ENCODE results near the gene TPGS2. TPM values are rescaled to one million over a fixed set of nuclear protein-coding genes. Genes with fewer than 3 reads are reported as not detected.
A peak's percentile ranks its signal among the peaks of the same experiment; 100 is the strongest.
"Not testable (repeated sequence)": the region's sequence is repeated elsewhere in the genome, so short reads cannot be mapped to it uniquely, and the experiment has no call there.

TPGS2 gene
- total RNA-seq, 1 donor from 2014 or later, result 50.1 TPM

DNA sequence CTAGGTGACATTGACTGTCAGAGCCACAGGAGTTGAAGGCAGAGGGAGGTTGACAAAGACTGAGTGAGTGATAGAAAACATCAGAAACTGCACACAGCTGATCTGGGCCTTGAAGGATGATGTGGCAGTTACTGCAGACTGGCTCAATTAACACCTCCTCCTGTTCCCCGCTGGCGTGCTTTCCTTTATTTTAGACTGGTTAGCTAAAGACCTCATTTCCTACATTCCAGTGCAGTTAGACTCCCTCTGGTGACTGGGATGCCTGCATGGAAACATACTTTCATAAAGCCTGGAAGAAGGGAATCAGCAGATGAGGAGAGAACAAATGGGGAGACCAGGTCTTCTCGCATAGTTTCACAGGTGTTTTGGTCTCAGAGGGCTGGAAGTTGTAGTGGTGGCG lies 7.1 kb downstream of the TPGS2 start:
- DNase-seq, result no peak

DNA sequence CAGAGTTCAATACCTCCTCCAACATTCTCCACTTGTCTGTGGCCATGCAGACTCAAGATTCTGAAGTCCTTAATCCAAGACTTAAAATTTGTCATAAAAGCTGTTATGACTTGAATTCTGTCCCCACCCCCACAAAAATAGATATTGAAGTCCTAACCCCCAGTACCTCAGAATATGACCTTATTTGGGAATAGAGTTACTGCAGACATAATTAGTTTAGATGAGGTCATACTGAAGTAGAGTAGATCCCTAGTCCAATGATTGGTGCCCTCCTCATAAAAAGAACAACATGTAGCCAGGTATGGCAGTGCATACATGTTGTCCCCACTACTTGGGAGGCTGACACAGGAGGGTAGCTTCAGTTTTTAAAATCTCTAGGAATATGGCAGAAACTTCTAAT lies 9.2 kb downstream of the TPGS2 start:
- no peak for DNase-seq

DNA sequence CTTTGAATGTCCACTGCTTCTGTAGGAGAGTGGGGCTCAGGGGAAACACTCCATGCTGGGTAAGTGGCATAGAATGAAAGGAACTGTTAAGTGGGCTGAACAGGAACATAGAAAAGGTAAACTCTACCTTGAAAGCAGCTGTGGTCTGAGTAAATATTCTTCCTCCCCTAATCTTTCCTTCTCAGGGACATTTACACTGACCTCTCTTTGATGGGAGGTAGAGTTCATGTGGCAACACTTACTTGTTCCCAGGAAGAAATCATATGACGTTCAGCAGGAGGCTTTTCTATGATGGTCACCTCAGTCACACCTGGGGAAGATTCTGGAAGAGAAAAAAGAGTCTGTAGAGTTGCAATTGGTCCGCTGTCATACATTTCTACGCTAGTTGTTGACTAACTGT lies 10.2 kb downstream of the TPGS2 start:
- DNase-seq, result no peak

DNA sequence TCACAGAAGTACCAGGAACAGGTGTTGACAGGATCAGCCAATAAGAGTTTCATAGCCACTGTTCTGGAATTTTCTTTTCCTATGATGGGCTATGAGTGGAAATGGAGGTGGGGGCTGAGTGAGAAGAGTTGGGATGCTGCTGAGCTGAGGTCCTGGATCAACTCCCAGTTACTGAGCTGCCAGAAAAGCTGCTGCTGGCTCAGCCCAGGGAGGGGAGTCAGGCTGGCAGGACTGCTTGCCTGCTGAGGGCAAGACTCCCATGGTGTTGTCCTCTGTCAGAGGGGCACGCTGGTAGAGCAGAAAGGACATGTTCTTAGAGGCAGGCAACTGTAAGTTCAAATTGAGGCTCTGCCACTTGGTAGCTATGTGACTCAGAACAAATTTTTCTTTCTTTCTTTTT lies 11.8 kb downstream of the TPGS2 start:
- no peak for DNase-seq

DNA sequence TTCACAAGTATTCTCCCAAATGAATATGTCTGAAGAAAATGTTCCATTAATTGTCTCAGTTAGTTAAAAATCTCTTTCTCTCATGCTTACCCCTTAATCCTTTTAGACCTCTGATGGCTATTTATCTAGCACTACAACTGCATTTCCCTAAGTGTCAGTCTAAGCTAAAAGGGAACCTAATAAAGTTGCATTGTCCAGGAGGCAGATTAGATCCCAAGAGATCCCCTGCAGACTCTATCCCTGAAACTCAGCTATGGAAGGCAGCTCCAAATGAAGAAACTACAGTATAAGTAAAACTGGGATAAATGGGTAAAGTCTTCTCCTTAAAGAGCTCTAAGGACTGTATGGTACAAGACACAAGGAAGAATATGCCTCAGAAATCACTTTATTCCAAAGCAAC lies 12.7 kb downstream of the TPGS2 start:
- DNase-seq, result not testable (repeated sequence)

DNA sequence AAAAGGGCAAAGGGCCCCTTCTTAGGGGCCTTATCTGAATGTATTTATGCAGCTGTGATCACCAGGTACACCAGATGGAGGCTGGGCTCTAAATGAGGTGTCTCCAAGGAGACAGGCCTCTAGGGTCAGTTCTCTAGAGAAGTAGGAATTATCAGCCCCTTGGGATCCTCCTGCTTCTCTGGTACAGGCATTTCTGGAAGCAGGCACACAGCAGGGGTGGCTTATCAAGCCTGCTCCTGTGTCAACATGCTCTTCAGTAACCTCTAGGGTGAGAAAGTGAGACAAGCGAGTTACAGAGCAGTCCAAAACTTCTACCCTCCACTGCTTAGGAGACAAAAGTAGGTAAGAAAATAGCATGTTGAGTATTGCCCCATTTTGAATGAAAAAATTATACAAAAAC lies 13.8 kb downstream of the TPGS2 start:
- DNase-seq, result no peak

DNA sequence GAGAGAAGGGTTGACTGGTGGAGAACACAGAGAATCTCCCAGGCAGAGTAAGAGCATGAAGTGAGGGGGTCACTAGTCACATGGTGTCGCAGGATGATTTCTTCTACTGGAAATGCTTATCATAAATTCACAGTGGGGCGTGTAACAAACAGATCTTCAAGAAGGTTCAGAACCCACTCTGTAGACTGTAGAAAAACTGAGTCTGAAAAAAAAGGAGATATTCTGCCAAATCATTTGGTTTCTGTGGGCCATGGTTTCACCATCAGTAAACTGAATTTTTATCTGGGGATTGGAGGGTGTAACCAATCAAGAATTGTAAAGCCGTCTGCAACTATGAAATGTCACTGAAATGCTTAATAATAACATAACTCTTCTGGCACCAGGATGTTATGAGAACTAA lies 15.0 kb downstream of the TPGS2 start:
- no peak for DNase-seq

DNA sequence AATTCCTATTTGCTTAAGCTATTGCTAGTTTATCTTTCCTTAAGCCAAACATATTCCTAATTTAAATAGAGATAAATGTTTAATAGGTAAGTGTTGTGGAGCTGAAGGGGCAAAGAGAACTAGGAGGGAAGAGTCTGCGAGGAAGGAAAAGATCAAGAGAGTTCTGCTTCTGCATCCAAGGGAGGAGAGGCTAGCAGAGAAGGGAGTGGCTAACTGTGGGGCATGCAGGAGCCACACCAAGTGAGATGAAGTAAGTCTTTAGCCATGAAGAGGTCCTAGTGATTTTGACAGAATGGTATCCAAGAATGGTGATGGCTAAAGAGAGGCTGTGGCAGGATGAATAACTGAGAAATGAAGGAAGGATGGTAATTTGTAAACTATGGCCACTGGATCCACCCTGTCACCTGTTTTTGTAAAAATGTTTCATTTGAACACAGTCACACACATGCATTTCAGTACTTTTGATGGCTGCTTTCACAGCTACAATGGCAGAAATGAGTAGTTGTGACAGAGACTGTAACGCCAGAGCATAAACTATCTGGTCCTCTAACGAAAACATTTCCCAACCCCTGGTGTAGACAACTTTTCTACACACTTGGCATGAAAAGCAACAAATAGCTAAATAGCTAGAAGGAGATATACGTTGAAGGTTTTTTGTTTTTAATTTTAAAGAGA lies 15.6 kb downstream of the TPGS2 start:
- no peak for DNase-seq

DNA sequence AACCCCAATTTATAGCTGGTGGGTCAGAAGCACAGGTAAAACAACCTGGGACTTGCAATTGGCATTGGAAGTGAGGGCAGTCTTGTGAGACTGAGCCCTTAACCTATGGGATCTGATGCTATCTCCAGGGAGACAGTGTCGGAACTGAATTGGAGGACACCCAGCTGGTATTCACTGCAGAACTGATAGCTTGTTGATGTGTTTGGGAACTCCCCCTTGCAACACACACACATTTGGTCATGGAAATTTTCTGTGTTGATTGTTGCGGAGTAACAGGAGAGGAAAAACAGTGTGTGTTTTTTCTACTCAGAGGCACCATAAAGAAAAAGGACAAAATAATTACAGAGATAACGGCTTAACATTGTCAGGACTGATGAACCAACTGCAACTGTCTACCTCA lies 16.1 kb downstream of the TPGS2 start:
- no peak for DNase-seq

DNA sequence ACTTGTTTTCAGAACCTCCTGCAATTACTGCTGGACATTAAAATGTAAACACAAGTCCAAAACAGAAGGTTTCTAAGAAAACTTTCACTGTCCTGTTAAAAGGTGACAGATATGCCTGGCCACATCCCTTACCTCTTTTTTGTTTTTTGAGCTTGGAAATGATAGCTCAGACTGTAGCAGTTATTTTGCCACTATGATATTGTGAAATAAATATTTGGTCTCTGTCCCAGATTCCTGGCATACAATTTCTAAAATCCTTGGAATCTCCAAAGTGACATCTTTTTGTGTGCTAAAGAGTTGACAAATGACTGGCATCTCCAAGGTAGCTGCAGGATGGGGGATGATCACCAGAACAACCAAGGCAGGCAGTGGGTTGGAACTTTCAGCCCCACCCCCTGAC lies 16.8 kb downstream of the TPGS2 start:
- no peak for DNase-seq

DNA sequence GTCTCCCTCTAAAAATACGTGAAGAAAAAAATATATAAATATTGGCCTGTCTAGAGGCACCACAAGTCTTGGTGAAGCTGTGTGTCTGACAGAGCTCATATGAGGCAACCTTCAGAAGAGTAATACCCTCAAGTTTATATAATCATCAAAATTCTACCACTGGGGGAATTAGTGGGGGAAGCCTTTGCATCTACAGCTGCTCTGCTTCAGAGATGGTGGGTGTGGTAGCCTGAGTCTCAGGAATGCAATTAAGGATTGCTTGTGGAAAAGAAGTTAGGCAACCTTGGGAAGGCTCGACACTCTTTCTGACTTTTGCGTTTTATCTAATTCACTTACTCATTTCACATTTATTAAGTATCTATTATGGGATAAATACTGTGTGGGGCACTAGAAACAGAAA lies 17.4 kb downstream of the TPGS2 start:
- DNase-seq, result no peak

DNA sequence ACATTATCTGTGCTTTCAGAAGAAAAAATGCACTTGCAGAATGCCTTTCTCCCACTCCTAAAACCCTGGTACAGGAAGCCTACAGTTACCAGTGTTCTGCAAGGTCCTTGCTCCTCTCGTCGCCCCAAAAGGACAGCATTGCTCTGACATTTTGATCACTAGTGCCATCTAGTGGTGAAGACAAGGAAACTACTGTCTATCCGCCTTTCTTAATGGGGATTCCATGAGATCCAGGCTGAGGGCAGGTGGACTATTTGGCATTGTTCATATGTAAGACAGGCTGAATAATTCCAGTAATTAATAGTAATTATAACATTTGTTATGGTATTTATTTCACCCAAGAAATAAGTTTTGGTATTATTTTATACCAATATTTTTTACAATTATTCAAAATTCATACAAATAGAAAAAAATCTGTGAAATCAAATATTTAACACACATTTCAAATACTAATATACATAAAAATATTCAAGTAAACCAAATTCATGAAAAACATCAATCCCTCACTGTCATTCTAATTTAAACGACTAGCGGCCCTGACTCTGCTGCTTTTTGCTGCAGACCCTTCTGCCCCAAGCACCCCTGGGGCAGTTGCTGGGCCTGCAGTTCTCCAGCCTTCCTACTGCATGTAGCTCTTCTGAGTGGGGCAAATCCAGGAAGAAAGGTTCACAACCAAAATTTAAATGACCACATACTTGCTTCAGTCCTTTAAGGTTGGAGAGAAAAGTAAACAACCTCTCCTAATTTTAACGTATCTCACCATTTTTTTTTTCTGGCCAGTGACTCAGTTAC lies 19.0 kb downstream of the TPGS2 start:
- DNase-seq, result peak; percentile 84

DNA sequence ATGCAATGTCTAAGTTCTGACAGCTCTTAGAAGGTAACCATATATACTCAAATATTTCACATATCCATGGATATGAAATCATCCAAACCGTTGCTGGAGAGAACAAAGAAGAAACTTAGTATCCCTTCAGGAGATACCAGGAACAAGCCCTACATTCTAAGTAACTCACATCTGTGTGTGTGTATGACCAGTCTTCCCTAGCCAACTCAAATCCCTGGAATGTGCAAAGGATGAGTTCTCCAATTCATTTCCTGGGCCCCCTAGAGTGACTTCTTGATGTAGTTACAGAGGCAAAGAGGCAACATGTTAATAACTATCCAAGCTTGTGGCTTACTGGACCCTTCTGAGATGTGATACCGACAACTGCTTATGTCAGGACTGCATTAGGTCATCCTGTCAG lies 20.1 kb downstream of the TPGS2 start:
- DNase-seq, result no peak

DNA sequence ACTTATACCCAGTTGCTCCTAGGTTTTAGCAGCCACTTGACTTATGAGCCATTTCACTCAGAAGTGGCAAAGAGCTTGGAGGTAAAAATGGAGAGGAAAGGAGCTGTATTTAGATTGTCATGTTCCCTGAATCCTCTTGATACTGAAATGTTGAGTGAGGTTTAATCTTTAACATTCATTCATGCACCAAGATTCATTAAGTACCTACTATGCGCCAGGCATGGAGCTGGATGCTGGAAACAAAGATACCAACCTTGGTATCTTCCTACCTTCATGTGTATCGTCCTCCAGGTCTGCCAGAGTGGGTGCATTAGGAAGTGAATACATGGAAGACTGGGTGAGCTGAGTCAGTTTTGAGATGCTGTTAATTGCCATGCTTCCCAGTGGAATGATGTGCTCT lies 23.7 kb downstream of the TPGS2 start:
- DNase-seq, result no peak

DNA sequence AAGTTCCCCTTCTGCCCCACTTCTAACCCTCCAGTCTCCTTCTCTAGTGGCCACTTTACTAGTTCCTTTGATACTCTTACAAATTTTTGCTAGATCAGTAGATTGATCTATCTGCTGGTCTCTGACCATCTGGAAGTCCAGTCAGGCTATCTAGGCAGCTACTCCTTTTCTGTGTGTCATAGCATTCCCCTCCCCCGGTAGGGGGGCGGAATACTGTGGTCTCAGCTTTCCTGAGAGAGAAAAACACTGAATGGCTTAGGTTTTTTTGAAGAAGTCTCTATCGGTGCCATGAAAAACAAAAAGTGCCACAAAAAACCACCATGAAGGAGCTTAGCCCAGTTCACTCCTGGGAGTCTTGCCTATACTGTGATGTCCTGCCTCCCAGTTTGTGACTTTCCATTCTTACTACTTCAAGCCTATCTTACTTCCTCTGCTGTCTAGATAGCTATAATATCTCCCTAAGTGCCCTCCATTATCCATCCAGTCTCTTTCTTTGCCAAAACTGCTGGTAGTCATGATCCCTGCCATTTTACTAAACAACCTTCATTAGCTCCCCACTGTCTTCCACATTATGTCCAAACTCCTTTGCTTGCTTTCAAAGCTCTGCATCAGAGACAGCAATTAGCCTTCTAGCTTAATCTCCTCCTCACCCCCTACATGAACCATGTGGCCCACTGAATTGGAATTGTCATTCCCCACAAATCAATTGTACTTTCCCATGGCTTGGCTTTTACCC lies 29.9 kb downstream of the TPGS2 start:
- no peak for DNase-seq

DNA sequence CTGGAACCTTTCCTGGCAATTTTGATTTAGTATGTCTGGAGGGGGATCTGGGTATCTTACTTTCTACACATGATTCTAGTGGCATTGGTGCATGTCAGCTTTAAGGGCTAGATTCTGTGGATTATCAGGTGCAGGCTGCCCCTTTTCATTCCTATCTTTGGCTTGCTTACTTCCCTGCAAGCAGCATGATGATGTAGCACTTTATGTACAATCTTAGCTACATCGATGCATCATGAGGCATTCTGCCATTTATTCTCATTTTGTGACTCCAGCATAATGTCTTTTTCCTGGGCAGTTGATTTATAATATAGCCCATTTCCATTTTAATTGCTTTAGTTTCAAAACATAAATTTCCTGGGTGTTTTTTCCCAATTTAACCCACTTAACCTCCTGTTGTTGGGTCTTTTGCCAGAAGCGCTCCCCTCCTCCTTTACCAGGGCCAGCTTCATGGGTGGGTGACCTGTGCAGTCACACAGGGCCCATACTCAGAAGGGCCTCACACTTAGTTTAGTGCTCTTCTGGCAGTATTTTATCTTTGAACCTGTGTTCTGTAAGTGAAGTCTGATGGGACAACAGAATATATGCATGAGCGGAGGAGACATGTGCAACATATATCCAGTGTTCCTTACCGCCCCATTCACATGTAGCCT lies 36.0 kb downstream of the TPGS2 start:
- DNase-seq, result no peak

DNA sequence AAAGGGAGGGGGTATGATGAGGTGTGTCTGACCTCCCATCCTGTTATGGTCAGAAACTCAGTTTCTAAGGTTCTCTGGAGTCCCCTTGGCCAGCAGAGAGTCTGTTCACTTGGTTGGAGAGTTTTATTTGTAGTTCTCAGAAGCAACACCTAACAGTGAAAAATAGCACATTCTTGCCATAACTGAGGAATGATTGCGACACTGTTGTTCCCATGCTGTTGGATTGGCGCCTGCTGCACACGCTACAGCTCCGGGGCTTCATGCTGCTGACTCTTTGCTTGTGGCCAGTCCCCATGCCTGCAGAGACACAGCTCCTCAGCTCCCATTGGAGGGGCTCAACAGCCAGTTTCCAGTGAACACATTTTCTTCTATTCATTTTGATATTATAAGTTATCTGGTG lies 42.1 kb downstream of the TPGS2 start:
- peak; percentile 6 for DNase-seq

DNA sequence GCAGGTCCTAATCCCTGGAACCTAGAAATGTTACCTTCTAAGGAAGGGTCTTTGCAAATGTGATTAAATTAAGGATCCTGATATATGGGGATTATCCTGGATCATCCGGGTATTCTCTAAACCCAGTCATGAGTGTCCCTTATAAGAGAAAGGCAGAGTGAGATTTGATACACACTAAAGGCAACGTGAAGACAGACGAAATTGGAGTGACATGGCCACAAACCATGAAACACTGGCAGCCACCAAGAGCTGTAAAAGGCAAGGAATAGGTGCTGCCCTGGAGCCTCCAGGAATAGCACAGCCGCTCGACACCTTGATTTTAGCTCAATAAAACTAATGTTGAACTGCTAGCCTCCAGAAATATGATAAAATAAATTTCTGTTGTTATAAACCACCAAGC lies 45.0 kb downstream of the TPGS2 start:
- DNase-seq, result no peak

DNA sequence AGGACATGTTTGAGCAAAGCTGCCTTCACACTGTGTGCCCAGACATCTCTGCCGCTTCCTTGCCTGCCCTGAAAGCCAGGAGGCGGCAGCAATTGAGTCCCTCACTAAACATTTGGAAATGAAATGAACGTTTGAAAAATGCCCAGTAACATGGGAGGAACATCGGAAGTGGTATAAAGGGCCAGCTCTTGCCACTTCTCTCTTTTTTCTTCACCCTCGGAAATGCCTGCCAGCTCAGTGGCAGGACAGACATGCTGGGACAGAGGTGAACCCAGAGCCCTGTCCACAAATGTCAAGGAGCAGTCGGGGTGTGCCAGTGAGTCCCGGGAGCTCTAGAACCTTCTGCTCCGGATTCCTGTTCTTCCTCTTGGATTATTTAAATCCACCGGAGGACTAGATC lies 46.1 kb downstream of the TPGS2 start:
- DNase-seq, result no peak

DNA sequence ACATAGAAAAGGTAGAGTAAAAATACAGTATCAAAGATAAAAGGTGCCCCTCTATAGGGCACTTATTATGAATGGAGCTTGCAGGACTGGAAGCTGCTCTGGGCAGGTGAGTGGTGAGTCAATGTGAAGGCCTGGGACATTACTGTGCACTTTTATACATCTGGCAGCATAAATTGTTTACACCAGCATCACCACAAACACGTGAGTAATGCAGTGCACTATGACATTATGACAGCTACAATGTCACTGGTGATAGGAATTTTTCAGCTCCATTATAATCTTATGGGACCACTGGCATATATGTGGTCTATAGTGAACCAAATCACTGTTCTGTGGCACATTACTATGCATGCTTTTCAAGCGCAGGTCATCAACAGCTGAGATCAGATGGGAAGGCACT lies 48.1 kb downstream of the TPGS2 start:
- no peak for DNase-seq

DNA sequence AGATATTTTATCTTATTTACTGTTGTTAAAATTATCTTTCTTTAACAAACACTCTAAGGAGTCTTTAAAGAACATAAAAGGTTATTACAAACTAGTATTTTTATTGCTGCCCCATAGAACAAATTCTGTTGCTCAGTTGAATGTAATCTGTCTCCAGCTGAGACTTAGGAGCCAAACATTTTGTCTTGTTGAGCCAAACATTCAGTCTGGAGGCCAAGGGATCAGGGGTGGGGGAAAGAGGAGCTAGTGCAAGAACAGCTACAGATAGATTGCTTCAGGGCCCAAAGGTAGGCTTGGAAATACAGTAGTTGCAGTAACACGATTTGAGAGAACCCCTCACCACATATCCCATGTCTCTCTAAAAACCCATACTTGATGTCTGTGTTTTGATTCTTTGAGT lies 51.2 kb downstream of the TPGS2 start:
- no peak for DNase-seq

DNA sequence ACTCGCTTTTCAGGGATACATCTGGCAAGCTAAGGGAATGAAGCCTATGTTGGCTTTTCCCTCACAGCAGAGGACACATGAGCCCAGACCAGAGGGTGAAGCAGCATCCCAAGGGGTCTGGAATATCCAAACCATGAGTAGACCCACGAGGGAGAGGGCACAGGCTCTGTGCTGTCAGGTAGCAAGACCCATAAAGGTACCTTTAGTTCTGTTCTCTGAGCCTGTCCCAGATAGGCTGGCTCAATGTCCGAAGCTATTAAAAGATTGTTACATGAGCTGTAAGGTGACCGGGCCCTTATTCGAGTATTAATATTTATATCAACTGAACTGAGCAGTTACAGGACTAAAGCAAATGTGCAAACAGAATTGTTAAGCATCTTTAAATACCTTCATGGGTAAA lies 52.2 kb downstream of the TPGS2 start:
- no peak for DNase-seq

DNA sequence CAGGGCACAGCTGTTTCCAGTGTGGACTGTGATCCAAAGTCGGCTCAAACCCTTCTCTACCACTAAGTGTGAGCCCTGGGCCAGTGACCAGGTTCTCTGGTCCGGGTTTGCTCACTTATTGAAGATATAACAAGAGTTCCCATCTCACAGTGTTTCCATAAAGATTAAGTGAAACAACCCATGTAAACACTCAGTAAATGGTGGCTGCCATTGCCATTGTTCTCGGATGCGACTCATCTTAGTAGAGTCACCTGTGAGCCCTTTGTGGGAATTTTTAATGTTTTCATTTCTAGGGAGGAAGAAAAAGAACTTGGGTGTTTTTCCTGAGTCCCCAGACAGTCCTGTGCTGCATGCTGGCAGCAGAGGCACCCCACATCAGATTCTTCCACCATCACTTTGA lies 53.4 kb downstream of the TPGS2 start:
- DNase-seq, result no peak

Data from tongue (tissue), 2 donors.